ENCODE results near the gene USHBP1.

DNA sequence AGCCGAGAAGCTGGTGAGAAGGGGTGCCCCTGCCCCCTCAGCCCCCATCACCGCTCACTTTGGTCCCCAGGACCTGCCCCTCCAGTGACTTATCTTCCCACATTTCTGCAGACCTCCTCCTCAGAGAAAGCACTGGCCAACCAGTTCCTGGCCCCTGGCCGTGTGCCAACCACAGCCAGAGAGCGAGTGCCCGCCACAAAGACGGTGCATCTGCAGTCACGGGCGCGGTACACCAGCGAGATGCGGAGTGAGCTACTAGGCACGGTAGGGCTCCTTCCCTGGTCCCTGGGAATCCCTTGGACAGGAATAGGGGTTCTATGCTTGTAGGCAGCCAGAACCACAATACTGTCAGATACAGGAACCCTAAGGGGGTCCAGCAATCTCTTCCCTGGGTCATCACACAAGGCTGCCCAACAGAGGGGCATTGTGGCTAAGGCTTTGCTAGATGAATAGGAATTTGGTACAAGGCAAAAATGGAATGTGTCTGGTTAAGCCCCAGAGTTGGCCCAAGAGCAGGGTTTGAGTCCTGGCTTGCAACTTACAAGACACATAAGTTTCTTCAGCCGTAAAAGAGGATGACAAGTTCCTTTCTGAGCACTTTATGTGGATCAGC, 48.4 kb downstream of the USHBP1 start:
- no peak for TF ChIP-seq ZNF274 (IDR thresholded peaks at IDR 0.05; ENCODE audit: low read depth, low read length)
- TF ChIP-seq SUZ12 (IDR thresholded peaks at IDR 0.05; ENCODE audit: extremely low read depth, insufficient read depth, insufficient read length): no peak

Data from NT2/D1 (cell line).